HepG2 (cell line): Measurements from ENCODE around the gene CTU1. TPM values are rescaled to one million over a fixed set of nuclear protein-coding genes. Genes with fewer than 3 reads are reported as not detected.

Experiments used
- polyA plus RNA-seq, 8 experiments: library from polyadenylated mRNA; depleted of rRNA in 3 of 8; stranded (reverse) in 7 of 8; unstranded in 1 of 8; fragments of >200 nt; fragmentation: Illumina TruSeq in 4 of 8; extraction: Trizol in 4 of 8; gene quantifications; 2 replicates each; pipeline versions ENCODE4 v1.2.1 to v1.2.3, GENCODE V29; 2011 to 2016; ENCODE audit warnings: low read depth in 4 of 8, missing spikeins in 1 of 8, mixed read lengths in 1 of 8; ENCODE audit not compliant: insufficient read depth in 1 of 8
- total RNA-seq, 5 experiments: library from RNA; depleted of rRNA; stranded (reverse); fragments of >200 nt; fragmentation: Illumina TruSeq; extraction: Trizol; gene quantifications; 2 replicates each; pipeline ENCODE4 v1.2.3, GENCODE V29; 2016; ENCODE audit warnings: low read depth in 1 of 5

The CTU1 gene
- total and polyA plus RNA-seq, 2 of the 13 experiments (the other 11 are each of a cell fraction or from before 2014, with no cell fraction given), result 1.9 to 2.9 TPM

Other genes with a start within 250 kb of the CTU1 start
- not detected in 2 replicates for gene KLK2, start 235.0 kb downstream of the CTU1 start, total RNA-seq (2016; rRNA removed; fragmentation: Illumina TruSeq; extraction: Trizol)
- gene KLK2, start 235.0 kb downstream of the CTU1 start, polyA plus RNA-seq (2011; rRNA removed), result 0.11 TPM in 1 of 2 replicates, not detected in the other
- not detected in 2 replicates for gene KLK4, start 197.0 kb downstream of the CTU1 start, total RNA-seq (2016; rRNA removed; fragmentation: Illumina TruSeq; extraction: Trizol)
- gene KLK4, start 197.0 kb downstream of the CTU1 start, polyA plus RNA-seq (2011; rRNA removed), result not detected in 2 replicates
- not detected in 2 replicates for gene KLK5, start 155.4 kb downstream of the CTU1 start, total RNA-seq (2016; rRNA removed; fragmentation: Illumina TruSeq; extraction: Trizol)
- gene KLK5, start 155.4 kb downstream of the CTU1 start, polyA plus RNA-seq (2011; rRNA removed), result not detected in 2 replicates
- 0.15 TPM in 1 of 2 replicates, not detected in the other for gene KLK6, start 138.8 kb downstream of the CTU1 start, total RNA-seq (2016; rRNA removed; fragmentation: Illumina TruSeq; extraction: Trizol)
- gene KLK6, start 138.8 kb downstream of the CTU1 start, polyA plus RNA-seq (2011; rRNA removed), result 1.6 and 1.8 TPM in 2 replicates
- gene KLK7, start 124.5 kb downstream of the CTU1 start, total RNA-seq (2016; rRNA removed; fragmentation: Illumina TruSeq; extraction: Trizol), result not detected in 2 replicates
- not detected in 2 replicates for gene KLK7, start 124.5 kb downstream of the CTU1 start, polyA plus RNA-seq (2011; rRNA removed)
- not detected in 2 replicates for gene KLK8, start 106.8 kb downstream of the CTU1 start, total RNA-seq (2016; rRNA removed; fragmentation: Illumina TruSeq; extraction: Trizol)
- gene KLK8, start 106.8 kb downstream of the CTU1 start, polyA plus RNA-seq (2011; rRNA removed), result not detected in 2 replicates
- gene KLK10, start 88.7 kb downstream of the CTU1 start, total RNA-seq (2016; rRNA removed; fragmentation: Illumina TruSeq; extraction: Trizol), result not detected in 2 replicates
- gene KLK10, start 88.7 kb downstream of the CTU1 start, polyA plus RNA-seq (2011; rRNA removed), result not detected in 2 replicates
- not detected in 2 replicates for gene KLK11, start 81.8 kb downstream of the CTU1 start, total RNA-seq (2016; rRNA removed; fragmentation: Illumina TruSeq; extraction: Trizol)
- not detected in 2 replicates for gene KLK11, start 81.8 kb downstream of the CTU1 start, polyA plus RNA-seq (2011; rRNA removed)
- not detected in 2 replicates for gene KLK12, start 73.4 kb downstream of the CTU1 start, total RNA-seq (2016; rRNA removed; fragmentation: Illumina TruSeq; extraction: Trizol)
- not detected in 2 replicates for gene KLK12, start 73.4 kb downstream of the CTU1 start, polyA plus RNA-seq (2011; rRNA removed)
- gene KLK13, start 43.3 kb downstream of the CTU1 start, total RNA-seq (2016; rRNA removed; fragmentation: Illumina TruSeq; extraction: Trizol), result not detected in 2 replicates
- 0.09 TPM in 1 of 2 replicates, not detected in the other for gene KLK13, start 43.3 kb downstream of the CTU1 start, polyA plus RNA-seq (2011; rRNA removed)
- not detected in 2 replicates for gene KLK14, start 25.5 kb downstream of the CTU1 start, total RNA-seq (2016; rRNA removed; fragmentation: Illumina TruSeq; extraction: Trizol)
- gene KLK14, start 25.5 kb downstream of the CTU1 start, polyA plus RNA-seq (2011; rRNA removed), result not detected in 2 replicates
- not detected in 2 replicates for gene SIGLEC9, start 16.5 kb upstream of the CTU1 start, total RNA-seq (2016; rRNA removed; fragmentation: Illumina TruSeq; extraction: Trizol)
- not detected in 2 replicates for gene SIGLEC9, start 16.5 kb upstream of the CTU1 start, polyA plus RNA-seq (2011; rRNA removed)
- gene SIGLEC7, start 33.9 kb upstream of the CTU1 start, total RNA-seq (2016; rRNA removed; fragmentation: Illumina TruSeq; extraction: Trizol), result not detected in 2 replicates
- 0.17 TPM in 1 of 2 replicates, not detected in the other for gene SIGLEC7, start 33.9 kb upstream of the CTU1 start, polyA plus RNA-seq (2011; rRNA removed)
- gene CD33, start 116.7 kb upstream of the CTU1 start, total RNA-seq (2016; rRNA removed; fragmentation: Illumina TruSeq; extraction: Trizol), result 0.29 TPM in 1 of 2 replicates, not detected in the other
- gene CD33, start 116.7 kb upstream of the CTU1 start, polyA plus RNA-seq (2011; rRNA removed), result 0.07 TPM in 1 of 2 replicates, not detected in the other
- gene SIGLECL1, start 142.7 kb upstream of the CTU1 start, total RNA-seq (2016; rRNA removed; fragmentation: Illumina TruSeq; extraction: Trizol), result not detected in 2 replicates
- gene SIGLECL1, start 142.7 kb upstream of the CTU1 start, polyA plus RNA-seq (2011; rRNA removed), result not detected in 2 replicates
- 0.04 TPM in 1 of 2 replicates, not detected in the other for gene IGLON5, start 203.2 kb upstream of the CTU1 start, total RNA-seq (2016; rRNA removed; fragmentation: Illumina TruSeq; extraction: Trizol)
- gene IGLON5, start 203.2 kb upstream of the CTU1 start, polyA plus RNA-seq (2011; rRNA removed), result 5.7 and 6.2 TPM in 2 replicates
- 1.8 and 2.7 TPM in 2 replicates for gene VSIG10L, start 233.7 kb upstream of the CTU1 start, total RNA-seq (2016; rRNA removed; fragmentation: Illumina TruSeq; extraction: Trizol)
- gene VSIG10L, start 233.7 kb upstream of the CTU1 start, polyA plus RNA-seq (2011; rRNA removed), result 8.0 and 8.5 TPM in 2 replicates